Calu3 (cell line): ENCODE results near the gene CXXC5. TPM values are rescaled to one million over a fixed set of nuclear protein-coding genes. Genes with fewer than 3 reads are reported as not detected.
A peak's percentile ranks its signal among the peaks of the same experiment; 100 is the strongest.

Experiments used
- BruUV-seq: library from RNA; stranded (reverse); fragments of 400-500 nt; replicated peaks from 2 replicates; lab custom pipeline; 2021; lab: Mats Ljungman, UMichigan
- CTCF ChIA-PET: fragments of 300-600 bp; sonication (Branson Sonifier 250); formaldehyde crosslinking; loops from one replicate; lab custom pipeline; 2022; ENCODE audit warnings: antibody characterized with exemption; lab: Charles Lee
- DNase-seq: peaks from one replicate; pipeline ENCODE4 v3.0.0; 2022
- H3K27ac Mint-ChIP-seq: one replicate; pipeline ENCODE4 v1.8.0; 2022; ENCODE audit warnings: mixed read lengths; ENCODE audit not compliant: unreplicated experiment
- H3K27me3 Mint-ChIP-seq: one replicate; pipeline ENCODE4 v1.8.0; 2022; ENCODE audit warnings: mixed read lengths; ENCODE audit not compliant: unreplicated experiment
- H3K36me3 Mint-ChIP-seq: one replicate; pipeline ENCODE4 v1.8.0; 2022; ENCODE audit warnings: mild to moderate bottlenecking, moderate library complexity, mixed read lengths; ENCODE audit not compliant: insufficient read depth, unreplicated experiment
- H3K4me1 Mint-ChIP-seq: one replicate; pipeline ENCODE4 v1.8.0; 2022; ENCODE audit warnings: mild to moderate bottlenecking, low read depth, mixed read lengths; ENCODE audit not compliant: unreplicated experiment
- H3K4me3 Mint-ChIP-seq: one replicate; pipeline ENCODE4 v1.8.0; 2022; ENCODE audit warnings: mild to moderate bottlenecking, low read depth, moderate library complexity, mixed read lengths; ENCODE audit not compliant: unreplicated experiment
- H3K9me3 Mint-ChIP-seq: one replicate; pipeline ENCODE4 v1.8.0; 2022; ENCODE audit warnings: low read depth, mixed read lengths; ENCODE audit not compliant: unreplicated experiment
- intact Hi-C: fragments of 100-400 bp; cut with micrococcal nuclease; formaldehyde crosslinking; loops from one replicate; pipeline ENCODE4 v1.10.0; 2022; ENCODE audit not compliant: unreplicated experiment
- total RNA-seq: library from RNA; stranded (reverse); gene quantifications from 2 replicates; pipeline ENCODE4 v1.2.3, GENCODE V29; 2022
- TF ChIP-seq, protein P1 (sequence below): fragments of 200-600 bp; IDR thresholded peaks from one replicate; pipeline ENCODE4 v1.8.0; 2022; ENCODE audit warnings: antibody characterized with exemption; ENCODE audit not compliant: unreplicated experiment

CXXC5 gene
- total RNA-seq, 1 experiment from 2014 or later, result 69.1 TPM

DNA sequence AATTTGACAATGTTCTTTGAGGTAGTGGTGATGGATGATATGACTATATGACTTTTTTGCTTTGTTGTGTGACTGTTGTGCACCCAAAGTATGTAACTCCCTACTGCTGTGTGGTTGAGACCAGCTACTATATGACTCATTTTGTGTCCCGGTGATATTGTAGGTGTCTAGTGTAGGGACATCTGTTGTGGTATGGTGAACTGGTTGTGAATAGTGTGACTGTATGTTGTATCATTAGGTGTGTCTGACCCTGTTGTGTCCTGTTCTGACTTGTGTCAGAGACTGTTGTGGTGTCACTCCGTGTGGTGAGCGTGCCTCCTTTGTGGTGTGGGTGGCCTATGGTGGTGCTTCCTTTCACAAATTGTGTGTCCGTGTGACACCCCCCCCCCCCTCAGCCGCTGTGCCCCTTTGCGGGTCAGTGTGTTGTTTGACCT lies 11.2 kb upstream of the CXXC5 start:
- CTCF ChIA-PET, result interaction anchor here (0.5 to 7.8 kb wide), 15 partner anchors 11 to 409 kb away, joined by 3 to 102 read pairs (median 7); partner anchors contain the start of gene CXXC5
- Mint-ChIP-seq H3K27me3 (no peaks in the 10 kb centered on the region), H3K4me1 (peaks cover 74% of the 10 kb centered on the region), H3K27ac (peak overlapping the region; percentile 88), H3K36me3 (peaks cover 66% of the 10 kb centered on the region), H3K9me3 (no peaks in the 10 kb centered on the region), H3K4me3 (peak overlapping the region; percentile 33)
- no peak for DNase-seq
- BruUV-seq, result no TSS peak
- intact Hi-C loops, result loop anchor here (1.0 to 10.0 kb wide), 2 partner anchors 11 to 228 kb away; partner anchors contain the start of gene CXXC5
- TF ChIP-seq, protein P1, sequence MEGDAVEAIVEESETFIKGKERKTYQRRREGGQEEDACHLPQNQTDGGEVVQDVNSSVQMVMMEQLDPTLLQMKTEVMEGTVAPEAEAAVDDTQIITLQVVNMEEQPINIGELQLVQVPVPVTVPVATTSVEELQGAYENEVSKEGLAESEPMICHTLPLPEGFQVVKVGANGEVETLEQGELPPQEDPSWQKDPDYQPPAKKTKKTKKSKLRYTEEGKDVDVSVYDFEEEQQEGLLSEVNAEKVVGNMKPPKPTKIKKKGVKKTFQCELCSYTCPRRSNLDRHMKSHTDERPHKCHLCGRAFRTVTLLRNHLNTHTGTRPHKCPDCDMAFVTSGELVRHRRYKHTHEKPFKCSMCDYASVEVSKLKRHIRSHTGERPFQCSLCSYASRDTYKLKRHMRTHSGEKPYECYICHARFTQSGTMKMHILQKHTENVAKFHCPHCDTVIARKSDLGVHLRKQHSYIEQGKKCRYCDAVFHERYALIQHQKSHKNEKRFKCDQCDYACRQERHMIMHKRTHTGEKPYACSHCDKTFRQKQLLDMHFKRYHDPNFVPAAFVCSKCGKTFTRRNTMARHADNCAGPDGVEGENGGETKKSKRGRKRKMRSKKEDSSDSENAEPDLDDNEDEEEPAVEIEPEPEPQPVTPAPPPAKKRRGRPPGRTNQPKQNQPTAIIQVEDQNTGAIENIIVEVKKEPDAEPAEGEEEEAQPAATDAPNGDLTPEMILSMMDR, result peak; percentile 2

DNA sequence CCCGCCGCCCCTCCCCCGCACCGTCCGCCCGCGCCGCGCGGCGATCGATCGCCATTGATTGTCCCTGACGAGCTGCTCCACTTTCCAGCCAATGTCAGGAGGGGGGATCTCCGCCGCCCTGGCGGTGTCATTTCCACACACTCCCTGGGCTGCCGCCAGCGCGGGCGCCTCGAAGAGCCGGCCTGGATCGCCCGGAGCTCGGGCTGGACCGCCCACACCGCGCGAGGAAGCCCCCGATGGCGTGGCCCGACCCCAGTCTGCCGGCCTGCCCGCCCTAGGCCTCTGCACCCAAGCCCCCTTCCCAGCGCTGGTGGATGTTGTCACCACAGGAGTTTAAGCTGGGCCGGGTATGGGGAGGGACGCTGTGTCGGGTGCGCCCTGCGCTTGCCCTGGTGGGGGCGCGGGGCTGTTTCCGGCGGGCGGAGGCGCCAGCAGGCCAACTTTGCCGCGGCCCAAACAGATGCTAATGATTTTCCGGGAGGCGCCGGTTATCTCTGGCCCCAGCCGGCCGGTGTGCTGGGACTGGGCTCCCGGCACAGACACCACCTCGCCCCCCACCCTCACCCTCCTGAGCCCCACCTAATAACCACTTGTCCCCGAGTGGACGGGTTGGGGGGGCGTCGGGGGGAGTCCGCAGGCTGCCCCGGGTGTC lies 10.6 kb upstream of the CXXC5 start:
- DNase-seq, result peak; percentile 92
- H3K27ac Mint-ChIP-seq, result peak overlapping the region; percentile 88
- intact Hi-C loops, result loop anchor here (1.0 to 10.0 kb wide), 2 partner anchors 11 to 227 kb away; partner anchors contain the start of gene CXXC5
- peaks cover 63% of the 10 kb centered on the region for H3K36me3 Mint-ChIP-seq
- BruUV-seq, result no TSS peak
- TF ChIP-seq, protein P1, result peak; percentile 30
- H3K4me1 Mint-ChIP-seq, result peaks cover 80% of the 10 kb centered on the region
- CTCF ChIA-PET, result interaction anchor here (0.5 to 7.8 kb wide), 16 partner anchors 11 to 410 kb away, joined by 3 to 102 read pairs (median 7); partner anchors contain the start of gene CXXC5
- no peaks in the 10 kb centered on the region for H3K27me3 Mint-ChIP-seq
- no peaks in the 10 kb centered on the region for H3K9me3 Mint-ChIP-seq
- H3K4me3 Mint-ChIP-seq, result peak overlapping the region; percentile 33

DNA sequence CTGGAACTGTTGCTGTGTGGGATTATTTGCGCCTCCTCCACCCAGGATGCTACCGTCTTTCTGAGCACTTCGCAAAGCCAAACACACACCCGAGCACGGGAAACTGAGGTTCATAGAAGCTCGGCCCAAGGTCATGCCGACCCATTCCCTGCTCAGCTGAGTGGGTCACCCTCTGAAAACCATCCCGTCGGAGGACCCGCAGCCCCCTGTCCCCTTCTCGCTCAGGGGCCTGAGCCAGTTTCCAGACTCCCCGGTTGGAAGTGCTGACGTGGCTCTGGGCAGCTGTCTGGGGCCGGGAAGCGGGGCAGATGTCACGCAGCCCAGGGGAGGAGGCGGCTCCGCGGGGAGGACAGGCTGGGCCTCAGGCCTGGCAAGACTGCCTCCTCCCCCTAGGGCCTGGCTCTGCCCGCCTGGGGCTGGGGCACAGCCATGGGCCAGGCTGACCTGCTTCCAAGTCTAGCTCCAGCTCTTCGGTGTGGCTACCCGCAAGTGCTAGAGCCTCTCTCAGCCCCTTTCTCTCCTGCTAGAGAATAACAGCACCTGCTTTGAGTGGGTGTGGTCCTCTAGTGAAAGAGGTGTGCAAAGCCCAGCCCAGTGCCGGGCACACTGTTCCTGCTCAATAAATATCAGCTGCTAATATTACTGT lies 9.9 kb upstream of the CXXC5 start:
- no TSS peak for BruUV-seq
- peak overlapping the region; percentile 33 for H3K4me3 Mint-ChIP-seq
- H3K36me3 Mint-ChIP-seq, result peaks cover 67% of the 10 kb centered on the region
- peak; percentile 74 for DNase-seq
- TF ChIP-seq, protein P1, result no peak
- H3K27ac Mint-ChIP-seq, result peak overlapping the region; percentile 85
- CTCF ChIA-PET, result interaction anchor here (0.6 to 7.8 kb wide), 11 partner anchors 10 to 137 kb away, joined by 3 to 102 read pairs (median 4); partner anchors contain the start of gene CXXC5
- intact Hi-C loops, result loop anchor here (10.0 kb wide), 1 partner anchor 227 kb away; no protein-coding TSS in a partner anchor
- H3K4me1 Mint-ChIP-seq, result peaks cover 83% of the 10 kb centered on the region
- H3K9me3 Mint-ChIP-seq, result no peaks in the 10 kb centered on the region
- no peaks in the 10 kb centered on the region for H3K27me3 Mint-ChIP-seq
